K562 (cell line): ENCODE results near the gene C1QTNF3. TPM values are rescaled to one million over a fixed set of nuclear protein-coding genes. Genes with fewer than 3 reads are reported as not detected.
"Not testable (repeated sequence)": the region's sequence is repeated elsewhere in the genome, so short reads cannot be mapped to it uniquely, and the experiment has no call there.

Experiments
- ATAC-seq: fragments of 200-7000 bp; cut with Tn5 transposase; 3 replicates; pipeline ENCODE4 v1.9.1; 2020; ENCODE audit warnings: moderate library complexity
- BruUV-seq: library from RNA; stranded (reverse); fragments of 400-500 nt; replicated peaks from 2 replicates; lab custom pipeline; 2021; lab: Mats Ljungman, UMichigan
- CTCF ChIA-PET: fragments of 300-600 bp; formaldehyde crosslinking; extraction: SDS; loops from one replicate; lab custom pipeline; 2021; ENCODE audit warnings: low intra/inter-chr PET ratio; lab: Yijun Ruan, JAX
- POLR2A ChIA-PET: fragments of 300-600, 350-650 bp; sonication (Branson Sonifier 250); formaldehyde crosslinking; extraction: SDS; loops from one replicate; lab custom pipeline; 2021; ENCODE audit warnings: antibody characterized with exemption, inconsistent platforms; lab: Yijun Ruan, JAX
- DNase-seq, 4 experiments: peaks; one replicate each; pipeline versions ENCODE4 v3.0.0 to v3.0.0-alpha.2; 2011 to 2018; ENCODE audit warnings: low spot score in 3 of 4, mixed read lengths in 3 of 4; ENCODE audit errors: extremely low read depth in 1 of 4
- FAIRE-seq: peaks from 2 replicates; lab custom pipeline; 2011; peaks lifted over from hg19 to GRCh38; lab: Jason Lieb, UNC
- H2AFZ ChIP-seq: 2 replicates; pipeline ENCODE4 v1.6.0; 2011; ENCODE audit warnings: low read depth, low read length, control low read depth, inconsistent platforms
- H3K27ac ChIP-seq: fragments of 200-600 bp; 3 replicates; pipeline ENCODE4 v1.8.0; 2011; ENCODE audit warnings: low read depth, mild to moderate bottlenecking, control low read depth, inconsistent platforms, low read length, moderate library complexity, mixed read lengths; ENCODE audit errors: extremely low read depth
- H3K27me3 ChIP-seq, 2 experiments: fragments of 300-600 bp in 1 of 2; 2 replicates in 1 of 2; 3 replicates in 1 of 2; pipeline versions ENCODE4 v1.6.0 to v1.8.0; 2011; ENCODE audit warnings: inconsistent platforms in 2 of 2, low read length in 2 of 2, mild to moderate bottlenecking in 1 of 2, mixed read lengths in 1 of 2, moderate library complexity in 1 of 2; ENCODE audit not compliant: control insufficient read depth in 2 of 2, insufficient read depth in 2 of 2
- H3K36me3 ChIP-seq: fragments of 300-600 bp; 3 replicates; pipeline ENCODE4 v1.8.0; 2011; ENCODE audit warnings: mild to moderate bottlenecking, low read length, inconsistent platforms; ENCODE audit not compliant: control insufficient read depth, insufficient read depth
- H3K4me1 ChIP-seq, 2 experiments: fragments of 200-600 bp in 1 of 2; replicated peaks in 1 of 2; 2 replicates in 1 of 2; 3 replicates in 1 of 2; pipeline versions ENCODE4 v1.5.1 to v1.8.0; 2011; ENCODE audit warnings: inconsistent platforms in 2 of 2, low read length in 2 of 2, mild to moderate bottlenecking in 1 of 2, mixed read lengths in 1 of 2, moderate library complexity in 1 of 2; ENCODE audit not compliant: control insufficient read depth in 2 of 2, insufficient read depth in 2 of 2
- H3K4me2 ChIP-seq: 2 replicates; pipeline ENCODE4 v1.6.1; 2011; ENCODE audit warnings: low read length, control low read depth, inconsistent platforms, mixed read lengths; ENCODE audit not compliant: insufficient read depth
- H3K4me3 ChIP-seq: fragments of 200-600 bp; sonication (generic), shearing (Covaris generic); 2 replicates; pipeline ENCODE4 v1.5.1; 2016; ENCODE audit warnings: control low read depth, inconsistent platforms
- H3K79me2 ChIP-seq: fragments of 200-600 bp; 3 replicates; pipeline ENCODE4 v1.8.0; 2011; ENCODE audit warnings: low read length, inconsistent platforms; ENCODE audit not compliant: control insufficient read depth, insufficient read depth
- H3K9ac ChIP-seq, 2 experiments: 2 replicates each; pipeline versions ENCODE4 v1.6.0 to v1.6.1; 2011; ENCODE audit warnings: low read depth in 2 of 2, low read length in 2 of 2, control low read depth in 1 of 2, inconsistent platforms in 1 of 2, mild to moderate bottlenecking in 1 of 2, mixed read lengths in 1 of 2; ENCODE audit not compliant: insufficient read depth in 1 of 2
- H3K9me1 ChIP-seq: one replicate; pipeline ENCODE4 v1.6.0; 2011; ENCODE audit warnings: inconsistent platforms, mild to moderate bottlenecking, low read length, moderate library complexity; ENCODE audit not compliant: control insufficient read depth, insufficient read depth
- H3K9me3 ChIP-seq: replicated peaks from 2 replicates; pipeline ENCODE4 v1.5.1; 2011; ENCODE audit warnings: low read depth, low read length, inconsistent platforms; ENCODE audit not compliant: control insufficient read depth, insufficient read depth
- H4K20me1 ChIP-seq: replicated peaks from 2 replicates; pipeline ENCODE4 v1.6.1; 2011; ENCODE audit warnings: low read length, inconsistent platforms, mixed read lengths; ENCODE audit not compliant: control insufficient read depth, insufficient read depth
- FOXJ3 ChIP-seq: sonication (generic); formaldehyde crosslinking; IDR thresholded peaks from 2 replicates; pipeline ENCODE4 v1.4.0; 2020; ENCODE audit warnings: mild to moderate bottlenecking, missing genetic modification reagents
- JUND ChIP-seq, 2 experiments: IDR thresholded peaks; 2 replicates in 1 of 2; 3 replicates in 1 of 2; pipeline ENCODE4 v1.6.1; 2011; ENCODE audit warnings: borderline replicate concordance in 2 of 2, low read depth in 2 of 2, low read length in 2 of 2, improper control_type of control experiment in 1 of 2, missing biosample characterization in 1 of 2, missing genetic modification characterization in 1 of 2, missing genetic modification reagents in 1 of 2
- MYBL2 ChIP-seq, 2 experiments: fragments of 450-650 bp in 1 of 2; sonication (generic) in 1 of 2; formaldehyde crosslinking in 1 of 2; IDR thresholded peaks; 2 replicates each; pipeline versions ENCODE4 v1.6.1 to v1.8.1; 2017 to 2022; ENCODE audit warnings: borderline replicate concordance in 1 of 2, inconsistent platforms in 1 of 2, low read depth in 1 of 2, mild to moderate bottlenecking in 1 of 2, missing genetic modification reagents in 1 of 2, moderate library complexity in 1 of 2
- NCOA1 ChIP-seq: fragments of 450-650 bp; IDR thresholded peaks from 2 replicates; pipeline ENCODE4 v1.6.1; 2016; ENCODE audit warnings: low read depth
- NCOA2 ChIP-seq, 2 experiments: fragments of 450-650 bp; IDR thresholded peaks; 2 replicates each; pipeline ENCODE4 v1.6.1; 2018; ENCODE audit warnings: mild to moderate bottlenecking in 2 of 2, moderate library complexity in 1 of 2; ENCODE audit not compliant: partially characterized antibody in 2 of 2
- SAFB ChIP-seq: fragments of 200-400 bp; formaldehyde crosslinking; IDR thresholded peaks from 2 replicates; pipeline ENCODE4 v1.6.1; 2017; ENCODE audit warnings: low read depth, low read length, borderline replicate concordance
- WGBS: fragments of 100-300 bp; shearing (Covaris generic); methylation state at CpG from one replicate; pipeline ENCODE4 v1.1.6; 2016; ENCODE audit warnings: low coverage, mixed read lengths; ENCODE audit not compliant: insufficient coverage; ENCODE audit errors: missing lambda C conversion rate; 5-methylcytosine and 5-hydroxymethylcytosine counted together
- in situ Hi-C: fragments of 300-500 bp; cut with MboI; formaldehyde crosslinking; loops from 4 replicates; pipeline ENCODE4 v1.15.0; 2018; ENCODE audit warnings: inconsistent platforms, mixed read lengths
- intact Hi-C: fragments of 100-400 bp; cut with micrococcal nuclease; formaldehyde crosslinking; loops from 2 replicates; pipeline ENCODE4 v1.14.2; 2022
- polyA plus RNA-seq, 8 experiments: library from polyadenylated mRNA; depleted of rRNA in 4 of 8; stranded (reverse) in 5 of 8; unstranded in 3 of 8; fragments of >200 nt; fragmentation: Nextera tagmentation in 2 of 8; fragmentation: Illumina TruSeq in 1 of 8; extraction: Ambion mirVana in 2 of 8; extraction: Trizol in 1 of 8; gene quantifications; 2 replicates each; pipeline versions ENCODE4 v1.2.1 to v1.2.3, GENCODE V29; 2011 to 2014; ENCODE audit warnings: inconsistent platforms in 1 of 8, missing spikeins in 1 of 8
- total RNA-seq, 7 experiments: library from RNA; depleted of rRNA in 6 of 7; stranded (reverse); fragments of >200 nt in 6 of 7; fragmentation: Illumina TruSeq in 2 of 7; extraction: Trizol in 2 of 7; gene quantifications; 2 replicates each; pipeline versions ENCODE4 v1.2.1 to v1.2.3, GENCODE V29; 2011 to 2021; ENCODE audit warnings: low replicate concordance in 1 of 7

Gene C1QTNF3
- total and polyA plus RNA-seq, 9 of the 15 experiments (the other 6 are each of a cell fraction or from before 2014, with no cell fraction given): 0.51 to 3.3 (median 2.0) TPM

- TF ChIP-seq MYBL2 (IDR thresholded peaks at IDR 0.05; ENCODE audit: low read depth) (no peak), MYBL2 (CRISPR knock-in tag; IDR thresholded peaks at IDR 0.05; ENCODE audit: borderline replicate concordance) (no peak), JUND (IDR thresholded peaks at IDR 0.05; ENCODE audit: borderline replicate concordance, low read depth, low read length) (peak; percentile 29; the same call in 1 of the 2 replicates), JUND (tag; IDR thresholded peaks at IDR 0.05; ENCODE audit: borderline replicate concordance, low read depth, low read length) (no peak), NCOA2 (IDR thresholded peaks at IDR 0.05; ENCODE audit: partially characterized antibody in 2 of 2) (peak in 1 of 2 experiments; percentile 33), NCOA1 (0 out of 2 replicates have a peak, but pooled peaks have one; percentile 24), FOXJ3 (CRISPR knock-in tag) (no peak), SAFB (no peak)
These were observed 31.5 kb downstream of the C1QTNF3 start (continued) for GRCh38 chr5:34011536-34011935.

- whole genome bisulfite sequencing: 54% methylated on average over 2 of the region's 2 CpGs
- intact Hi-C loops, DNase-seq: not testable (repeated sequence)
These were observed 32.9 kb downstream of the C1QTNF3 start for GRCh38 chr5:34010146-34010545.

More at GRCh38 chr5:34010146-34010545, 32.9 kb downstream of the C1QTNF3 start:
- BruUV-seq, H3K9ac ChIP-seq, H4K20me1 ChIP-seq, ATAC-seq, FAIRE-seq, H3K9me1 ChIP-seq, H3K27me3 ChIP-seq, POLR2A ChIA-PET, H3K36me3 ChIP-seq, H3K79me2 ChIP-seq, H3K27ac ChIP-seq, CTCF ChIA-PET, H3K4me3 ChIP-seq, in situ Hi-C loops, H3K4me2 ChIP-seq, H2AFZ ChIP-seq, H3K9me3 ChIP-seq: not testable (repeated sequence)
- H3K4me1 ChIP-seq: peaks cover 7 to 12% of the 10 kb centered on the region in 2 experiments; a peak in 4 of 5 replicates
